ENCODE results near the gene KIF5A.

GRCh38 chr12:57518176-57518919, 31.5 kb upstream of the KIF5A start:
- TF ChIP-seq CTCF (IDR thresholded peaks at IDR 0.05) (no peak), EZH2 (IDR thresholded peaks at IDR 0.05) (no peak)

Data from neural progenitor cell (in vitro differentiated cells).